B cell (primary cell): ENCODE results near the gene GPATCH1. TPM values are rescaled to one million over a fixed set of nuclear protein-coding genes. Genes with fewer than 3 reads are reported as not detected.
A peak's percentile ranks its signal among the peaks of the same experiment; 100 is the strongest.

Source experiments
- ATAC-seq: fragments of 200-7000 bp; cut with Tn5 transposase; one replicate; pipeline ENCODE4 v1.10.0; 2021; ENCODE audit warnings: low read depth, mild to moderate bottlenecking, moderate number of reproducible peaks, moderate library complexity
- CTCF ChIA-PET: fragments of 350-600 bp; sonication (Branson Sonifier 250); formaldehyde crosslinking; loops from one replicate; lab custom pipeline; 2021; ENCODE audit warnings: antibody characterized with exemption, inconsistent platforms; lab: Charles Lee
- POLR2A ChIA-PET: fragments of 350-600 bp; sonication (Branson Sonifier 250); formaldehyde crosslinking; loops from one replicate; lab custom pipeline; 2021; ENCODE audit warnings: antibody characterized with exemption; lab: Charles Lee
- DNase-seq: peaks from one replicate; pipeline ENCODE4 v3.0.0; 2013
- H2AFZ ChIP-seq: 2 replicates; pipeline ENCODE4 v1.6.1; 2012; ENCODE audit warnings: mild to moderate bottlenecking, low read depth, low read length; ENCODE audit not compliant: insufficient read depth, poor library complexity, severe bottlenecking
- H3K27ac ChIP-seq, 2 donors: 1 replicate in 1 of 2; 2 replicates in 1 of 2; pipeline ENCODE4 v1.5.1; 2012 to 2013; ENCODE audit warnings: low read length in 2 of 2, mild to moderate bottlenecking in 2 of 2, moderate library complexity in 1 of 2
- H3K27me3 ChIP-seq, 4 experiments: fragments of 200-600 bp in 1 of 4; sonication (generic) in 1 of 4; replicated peaks in 1 of 4; 1 replicate in 2 of 4; 2 replicates in 2 of 4; pipeline versions ENCODE4 v1.6.1 to v1.7.0; 2013 to 2016; ENCODE audit warnings: low read length in 3 of 4, mild to moderate bottlenecking in 2 of 4, mixed read lengths in 1 of 4, moderate library complexity in 1 of 4; ENCODE audit not compliant: insufficient read depth in 4 of 4, control insufficient read depth in 3 of 4; ENCODE audit errors: control extremely low read depth in 1 of 4
- H3K36me3 ChIP-seq, 2 experiments: replicated peaks in 1 of 2; 1 replicate in 1 of 2; 2 replicates in 1 of 2; pipeline versions ENCODE4 v1.6.1 to v1.7.1; 2013; ENCODE audit warnings: low read length in 1 of 2; ENCODE audit not compliant: insufficient read depth in 2 of 2, control insufficient read depth in 1 of 2; ENCODE audit errors: control extremely low read depth in 1 of 2, extremely low read depth in 1 of 2
- H3K4me1 ChIP-seq, 2 donors: fragments of 200-600 bp in 1 of 2; sonication (generic) in 1 of 2; 1 replicate in 1 of 2; 2 replicates in 1 of 2; pipeline versions ENCODE4 v1.5.1 to v1.6.1; 2013 to 2017; ENCODE audit warnings: low read length in 2 of 2; ENCODE audit not compliant: control insufficient read depth in 2 of 2, insufficient read depth in 2 of 2
- H3K4me2 ChIP-seq: replicated peaks from 2 replicates; pipeline ENCODE3; 2012; ENCODE audit warnings: mild to moderate bottlenecking, low read depth, low read length; ENCODE audit not compliant: poor library complexity, severe bottlenecking
- H3K4me3 ChIP-seq, 5 experiments: fragments of 200-600 bp in 1 of 5; sonication (generic) in 1 of 5; 1 replicate in 3 of 5; 2 replicates in 2 of 5; pipeline versions ENCODE4 v1.5.1 to v1.7.0; 2011 to 2016; ENCODE audit warnings: low read length in 4 of 5, mild to moderate bottlenecking in 4 of 5, low read depth in 2 of 5, control low read depth in 1 of 5, moderate library complexity in 1 of 5; ENCODE audit not compliant: insufficient read depth in 1 of 5; ENCODE audit errors: control extremely low read depth in 1 of 5, extremely low read depth in 1 of 5
- H3K79me2 ChIP-seq: fragments of 200-600 bp; sonication (generic); one replicate; pipeline ENCODE4 v1.6.0; 2016; ENCODE audit warnings: low read length; ENCODE audit not compliant: control insufficient read depth, insufficient read depth
- H3K9ac ChIP-seq: fragments of 200-600 bp; sonication (generic); 2 replicates; pipeline ENCODE4 v1.6.1; 2017; ENCODE audit warnings: mild to moderate bottlenecking, low read length, moderate library complexity
- H3K9me3 ChIP-seq, 3 donors: one replicate each; pipeline versions ENCODE4 v1.6.1 to v1.7.1; 2013; ENCODE audit warnings: low read length in 2 of 3; ENCODE audit not compliant: control insufficient read depth in 2 of 3, insufficient read depth in 1 of 3; ENCODE audit errors: control extremely low read depth in 1 of 3
- H4K20me1 ChIP-seq: 2 replicates; pipeline ENCODE4 v1.6.0; 2012; ENCODE audit warnings: mild to moderate bottlenecking, low read length; ENCODE audit not compliant: insufficient read depth, control insufficient read depth, poor library complexity, severe bottlenecking
- H3K27ac Mint-ChIP-seq: one replicate; pipeline ENCODE4 v1.8.0; 2021; ENCODE audit warnings: mixed read lengths
- H3K27me3 Mint-ChIP-seq: one replicate; pipeline ENCODE4 v1.8.0; 2021; ENCODE audit warnings: mixed read lengths
- H3K4me1 Mint-ChIP-seq: one replicate; pipeline ENCODE4 v1.8.0; 2021; ENCODE audit warnings: mixed read lengths
- H3K4me3 Mint-ChIP-seq: one replicate; pipeline ENCODE4 v1.8.0; 2021; ENCODE audit warnings: mixed read lengths
- H3K9me3 Mint-ChIP-seq: one replicate; pipeline ENCODE4 v1.8.0; 2022; ENCODE audit warnings: mixed read lengths; ENCODE audit not compliant: insufficient read depth
- EZH2 ChIP-seq: IDR thresholded peaks from 2 replicates; pipeline ENCODE4 v1.6.1; 2012; ENCODE audit warnings: borderline replicate concordance, low read depth, mild to moderate bottlenecking, moderate library complexity, low read length; ENCODE audit not compliant: insufficient read depth, poor library complexity, severe bottlenecking
- WGBS: methylation state at CpG from one replicate; pipeline ENCODE4 v1.1.5; 2013; ENCODE audit warnings: missing lambda C conversion rate; ENCODE audit not compliant: insufficient coverage; 5-methylcytosine and 5-hydroxymethylcytosine counted together
- intact Hi-C: fragments of 100-400 bp; cut with micrococcal nuclease; formaldehyde crosslinking; loops from one replicate; pipeline ENCODE4 v1.10.0; 2022
- polyA plus RNA-seq: library from polyadenylated mRNA; depleted of rRNA; stranded (reverse); fragments of >200 nt; gene quantifications from 2 replicates; pipeline ENCODE4 v1.2.3, GENCODE V29; 2012
- small RNA-seq: library from RNA; depleted of rRNA; stranded (forward); fragments of <200 nt; gene quantifications from one replicate; pipeline ENCODE3, GENCODE V24; 2012; ENCODE audit warnings: low replicate concordance, low read depth; ENCODE audit not compliant: insufficient read length
- total RNA-seq, 2 donors: library from RNA; stranded (reverse); fragments of 120-200 nt in 1 of 2; gene quantifications; 1 replicate in 1 of 2; 2 replicates in 1 of 2; pipeline versions ENCODE4 v1.2.3 to v1.2.4, GENCODE V29; 2013 to 2022
- TF ChIP-seq, protein P1 (sequence below): fragments of 200-600 bp; IDR thresholded peaks from one replicate; pipeline ENCODE4 v1.8.0; 2022; ENCODE audit warnings: antibody characterized with exemption, mild to moderate bottlenecking

The GPATCH1 gene
- total and polyA plus RNA-seq, 2 donors (not counting 1 experiment from before 2014, with no cell fraction given) = 9.9 to 14.6 TPM

- H3K4me1 ChIP-seq = peaks cover 12 to 34% of the 10 kb centered on the region in 2 donors
- peaks cover 30% of the 10 kb centered on the region for H3K4me1 Mint-ChIP-seq
- H3K27me3 Mint-ChIP-seq = peaks cover 3% of the 10 kb centered on the region
- peak overlapping the region; percentile 96 for H2AFZ ChIP-seq
- CTCF ChIA-PET = interaction anchor here (0.9 to 3.1 kb wide), 10 partner anchors 33 to 230 kb away, joined by 3 to 14 read pairs (median 4); partner anchors contain the start of genes CEBPA and GPATCH1
- TF ChIP-seq, protein P1, sequence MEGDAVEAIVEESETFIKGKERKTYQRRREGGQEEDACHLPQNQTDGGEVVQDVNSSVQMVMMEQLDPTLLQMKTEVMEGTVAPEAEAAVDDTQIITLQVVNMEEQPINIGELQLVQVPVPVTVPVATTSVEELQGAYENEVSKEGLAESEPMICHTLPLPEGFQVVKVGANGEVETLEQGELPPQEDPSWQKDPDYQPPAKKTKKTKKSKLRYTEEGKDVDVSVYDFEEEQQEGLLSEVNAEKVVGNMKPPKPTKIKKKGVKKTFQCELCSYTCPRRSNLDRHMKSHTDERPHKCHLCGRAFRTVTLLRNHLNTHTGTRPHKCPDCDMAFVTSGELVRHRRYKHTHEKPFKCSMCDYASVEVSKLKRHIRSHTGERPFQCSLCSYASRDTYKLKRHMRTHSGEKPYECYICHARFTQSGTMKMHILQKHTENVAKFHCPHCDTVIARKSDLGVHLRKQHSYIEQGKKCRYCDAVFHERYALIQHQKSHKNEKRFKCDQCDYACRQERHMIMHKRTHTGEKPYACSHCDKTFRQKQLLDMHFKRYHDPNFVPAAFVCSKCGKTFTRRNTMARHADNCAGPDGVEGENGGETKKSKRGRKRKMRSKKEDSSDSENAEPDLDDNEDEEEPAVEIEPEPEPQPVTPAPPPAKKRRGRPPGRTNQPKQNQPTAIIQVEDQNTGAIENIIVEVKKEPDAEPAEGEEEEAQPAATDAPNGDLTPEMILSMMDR = peak; percentile 78
- no peak for TF ChIP-seq EZH2
- no peak for DNase-seq
- H3K4me2 ChIP-seq = peak overlapping the region; percentile 87
- H3K27me3 ChIP-seq = no peaks in the 10 kb centered on the region
- peak overlapping the region; percentile 83 to 96 for H3K27ac ChIP-seq
- H3K79me2 ChIP-seq = peaks cover 14% of the 10 kb centered on the region
- under 1% methylated on average over 37 of the region's 38 CpGs for whole genome bisulfite sequencing
- H3K4me3 Mint-ChIP-seq = peak overlapping the region; percentile 97
- POLR2A ChIA-PET = interaction anchor here (1.0 to 2.1 kb wide), 4 partner anchors 33 to 772 kb away, joined by 3 to 10 read pairs (median 4); partner anchors contain the start of genes CEBPG and DPY19L3
- peak; percentile 51 for ATAC-seq
- H3K27ac Mint-ChIP-seq = peak overlapping the region; percentile 100
- no peaks in the 10 kb centered on the region for H3K36me3 ChIP-seq
- peak overlapping the region; percentile 95 for H3K9ac ChIP-seq
- H3K4me3 ChIP-seq = peak overlapping the region; percentile 43 to 97 (median 90)
- H4K20me1 ChIP-seq = no peaks in the 10 kb centered on the region
- no peaks in the 10 kb centered on the region for H3K9me3 ChIP-seq
- intact Hi-C loops = loop anchor here (1.0 to 2.0 kb wide), 8 partner anchors 33 to 1187 kb away; partner anchors contain the start of genes CEBPA, GPATCH1, GPI and PDCD5
- no peaks in the 10 kb centered on the region for H3K9me3 Mint-ChIP-seq
These were observed 96.5 kb downstream of the GPATCH1 start for GRCh38 chr19:33177417-33177979.

Small RNA genes lying within 50 kb of the gene (small RNA-seq; reads per million reads assigned to genes)
- gene AC008521.1 (not detected), gene AC008521.2 (not detected)

Other genes starting within 250 kb of the GPATCH1 start
- gene SLC7A9, start 211.4 kb upstream of the GPATCH1 start, total RNA-seq = 0.49 and 0.62 TPM in 2 replicates
- gene SLC7A9, start 211.4 kb upstream of the GPATCH1 start, polyA plus RNA-seq = 0.19 and 0.94 TPM in 2 replicates
- 27.1 and 38.6 TPM in 2 replicates for gene CEP89, start 109.2 kb upstream of the GPATCH1 start, total RNA-seq
- gene CEP89, start 109.2 kb upstream of the GPATCH1 start, polyA plus RNA-seq = 7.2 and 10.2 TPM in 2 replicates
- gene FAAP24, start 108.9 kb upstream of the GPATCH1 start, total RNA-seq = 1.4 and 2.7 TPM in 2 replicates
- gene FAAP24, start 108.9 kb upstream of the GPATCH1 start, polyA plus RNA-seq = 1.2 and 2.2 TPM in 2 replicates
- 5.2 and 5.5 TPM in 2 replicates for gene RHPN2, start 16.3 kb upstream of the GPATCH1 start, total RNA-seq
- 3.6 and 4.9 TPM in 2 replicates for gene RHPN2, start 16.3 kb upstream of the GPATCH1 start, polyA plus RNA-seq
- gene WDR88, start 50.9 kb downstream of the GPATCH1 start, total RNA-seq = 0.47 and 0.51 TPM in 2 replicates
- not detected in 2 replicates for gene WDR88, start 50.9 kb downstream of the GPATCH1 start, polyA plus RNA-seq
- gene LRP3, start 113.1 kb downstream of the GPATCH1 start, total RNA-seq = not detected in 2 replicates
- 0.10 and 0.13 TPM in 2 replicates for gene LRP3, start 113.1 kb downstream of the GPATCH1 start, polyA plus RNA-seq
- gene SLC7A10, start 144.7 kb downstream of the GPATCH1 start, total RNA-seq = not detected in 2 replicates
- gene SLC7A10, start 144.7 kb downstream of the GPATCH1 start, polyA plus RNA-seq = not detected in 2 replicates
- gene CEBPA, start 221.4 kb downstream of the GPATCH1 start, total RNA-seq = 1.7 and 2.5 TPM in 2 replicates
- 1.2 and 2.6 TPM in 2 replicates for gene CEBPA, start 221.4 kb downstream of the GPATCH1 start, polyA plus RNA-seq